ENCODE measurements around the gene TREM1.

Gene TREM1

DNA sequence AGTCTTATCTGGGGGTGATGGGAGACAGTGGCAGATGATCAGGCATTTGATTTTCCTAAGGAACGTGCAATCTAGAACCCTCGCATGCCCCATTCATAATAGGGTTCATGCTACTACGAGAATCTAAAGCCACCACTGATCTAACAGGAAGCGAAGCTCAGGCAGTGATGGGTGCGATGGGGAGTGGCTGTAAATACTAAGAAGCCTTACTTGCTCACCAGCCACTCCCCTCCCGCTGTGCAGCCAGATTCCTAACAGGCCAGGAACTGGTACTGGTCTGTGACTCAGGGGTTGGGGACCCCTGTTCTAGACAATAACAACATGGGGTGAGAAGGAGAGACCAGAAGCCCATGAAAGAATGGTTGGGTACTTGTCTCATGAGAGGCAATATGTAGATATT lies 53.8 kb downstream of the TREM1 start:
- H3K4me3 ChIP-seq (ENCODE audit: low read depth, low read length) = no peak overlapping the region
- no peak for DNase-seq (ENCODE audit: low read depth)
- TF ChIP-seq, protein P1, sequence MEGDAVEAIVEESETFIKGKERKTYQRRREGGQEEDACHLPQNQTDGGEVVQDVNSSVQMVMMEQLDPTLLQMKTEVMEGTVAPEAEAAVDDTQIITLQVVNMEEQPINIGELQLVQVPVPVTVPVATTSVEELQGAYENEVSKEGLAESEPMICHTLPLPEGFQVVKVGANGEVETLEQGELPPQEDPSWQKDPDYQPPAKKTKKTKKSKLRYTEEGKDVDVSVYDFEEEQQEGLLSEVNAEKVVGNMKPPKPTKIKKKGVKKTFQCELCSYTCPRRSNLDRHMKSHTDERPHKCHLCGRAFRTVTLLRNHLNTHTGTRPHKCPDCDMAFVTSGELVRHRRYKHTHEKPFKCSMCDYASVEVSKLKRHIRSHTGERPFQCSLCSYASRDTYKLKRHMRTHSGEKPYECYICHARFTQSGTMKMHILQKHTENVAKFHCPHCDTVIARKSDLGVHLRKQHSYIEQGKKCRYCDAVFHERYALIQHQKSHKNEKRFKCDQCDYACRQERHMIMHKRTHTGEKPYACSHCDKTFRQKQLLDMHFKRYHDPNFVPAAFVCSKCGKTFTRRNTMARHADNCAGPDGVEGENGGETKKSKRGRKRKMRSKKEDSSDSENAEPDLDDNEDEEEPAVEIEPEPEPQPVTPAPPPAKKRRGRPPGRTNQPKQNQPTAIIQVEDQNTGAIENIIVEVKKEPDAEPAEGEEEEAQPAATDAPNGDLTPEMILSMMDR (IDR thresholded peaks at IDR 0.05; ENCODE audit: control insufficient read depth, extremely low read depth, insufficient read depth) = no peak

DNA sequence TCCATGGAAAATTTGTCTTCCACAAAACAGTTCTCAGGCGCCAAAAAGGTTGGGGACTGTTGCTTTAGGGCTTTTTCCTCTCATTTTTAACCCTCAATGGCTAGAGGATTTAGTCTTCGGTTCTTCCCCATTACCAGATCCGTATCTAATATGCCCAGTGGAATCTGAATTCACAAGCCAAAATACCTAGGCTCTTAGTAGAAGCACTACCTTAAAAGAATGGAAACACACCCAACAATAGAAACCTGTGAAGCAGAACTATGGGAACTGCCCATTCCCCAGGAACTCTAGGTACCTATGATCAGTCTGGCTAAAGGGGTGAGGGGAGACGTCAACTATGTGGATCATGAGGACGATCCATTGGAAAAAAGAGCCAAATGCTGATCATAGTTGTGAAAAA lies 55.2 kb downstream of the TREM1 start:
- TF ChIP-seq, protein P1 (IDR thresholded peaks at IDR 0.05; ENCODE audit: control insufficient read depth, extremely low read depth, insufficient read depth) = no peak
- no peak overlapping the region for H3K4me3 ChIP-seq (ENCODE audit: low read depth, low read length)
- DNase-seq (ENCODE audit: low read depth) = no peak

DNA sequence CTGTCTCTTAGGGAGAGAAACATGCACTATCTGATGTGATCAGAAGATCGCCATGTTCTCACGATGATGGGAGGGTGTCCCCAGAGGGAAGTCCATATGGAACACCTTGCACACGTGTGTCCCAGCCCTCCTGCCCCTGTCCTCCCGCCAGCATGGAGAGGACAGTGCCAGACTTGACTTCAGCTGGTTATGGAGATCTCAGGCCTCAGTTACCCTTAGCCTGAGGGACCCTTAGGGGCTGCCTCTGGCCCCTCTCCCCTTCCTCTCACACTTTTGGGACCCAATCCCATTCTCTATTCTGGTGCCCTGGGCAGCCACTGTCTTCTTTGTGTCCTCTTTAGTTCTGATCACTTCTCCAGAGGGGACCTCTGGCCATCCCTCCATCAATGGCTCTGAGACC lies 56.8 kb downstream of the TREM1 start:
- H3K4me3 ChIP-seq (ENCODE audit: low read depth, low read length) = no peak overlapping the region
- TF ChIP-seq, protein P1 (IDR thresholded peaks at IDR 0.05; ENCODE audit: control insufficient read depth, extremely low read depth, insufficient read depth) = no peak
- no peak for DNase-seq (ENCODE audit: low read depth)

DNA sequence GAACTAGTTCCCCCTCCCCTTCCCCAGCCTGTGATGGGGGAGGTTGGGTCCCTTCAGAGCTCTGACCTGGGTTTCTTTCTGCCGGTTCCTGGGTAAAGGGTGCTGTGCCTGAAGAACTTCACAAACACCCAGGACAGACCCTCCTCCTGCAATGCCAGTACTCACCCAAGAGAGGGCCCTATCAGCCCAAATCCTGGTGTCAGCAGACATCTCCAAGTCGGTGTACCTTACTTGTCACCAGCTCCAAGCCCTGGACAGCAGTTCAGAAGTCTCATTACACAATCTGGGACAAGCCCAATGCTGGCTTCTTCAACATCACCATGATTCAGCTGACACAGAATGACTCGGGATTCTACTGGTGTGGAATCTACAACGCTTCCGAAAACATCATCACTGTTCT lies 57.9 kb downstream of the TREM1 start:
- no peak for DNase-seq (ENCODE audit: low read depth)
- TF ChIP-seq, protein P1 (IDR thresholded peaks at IDR 0.05; ENCODE audit: control insufficient read depth, extremely low read depth, insufficient read depth) = no peak
- H3K4me3 ChIP-seq (ENCODE audit: low read depth, low read length) = no peak overlapping the region

DNA sequence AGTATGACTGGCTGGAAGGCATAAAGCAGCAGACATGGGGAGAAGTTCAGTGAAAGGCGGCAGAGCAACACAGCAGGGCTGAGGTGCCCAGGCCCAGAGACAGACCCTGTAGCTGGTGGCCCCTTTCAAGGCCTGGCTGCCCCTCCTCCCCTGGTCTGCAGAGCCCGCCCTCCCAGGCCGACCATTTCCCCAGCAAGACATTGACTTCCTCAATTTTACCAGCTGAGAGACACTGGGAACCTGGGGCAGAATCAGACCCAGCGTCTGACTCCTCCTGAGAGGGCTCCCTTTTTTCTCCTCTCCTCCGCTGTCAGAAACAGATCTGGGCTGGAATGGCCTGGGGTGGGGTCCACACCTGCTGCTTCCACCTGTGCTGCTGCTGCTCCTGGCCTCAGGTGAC lies 58.4 kb downstream of the TREM1 start, which contains the start of gene TREML4:
TREML4 (plus strand) TSS at position 254 of the 400 bp plus-strand sequence; CDS start at position 333, 79 bp downstream.
- no peak within 1 kb of the TSS for H3K4me3 ChIP-seq (ENCODE audit: low read depth, low read length)
- DNase-seq (ENCODE audit: low read depth) = no peak
- TF ChIP-seq, protein P1 (IDR thresholded peaks at IDR 0.05; ENCODE audit: control insufficient read depth, extremely low read depth, insufficient read depth) = no peak

DNA sequence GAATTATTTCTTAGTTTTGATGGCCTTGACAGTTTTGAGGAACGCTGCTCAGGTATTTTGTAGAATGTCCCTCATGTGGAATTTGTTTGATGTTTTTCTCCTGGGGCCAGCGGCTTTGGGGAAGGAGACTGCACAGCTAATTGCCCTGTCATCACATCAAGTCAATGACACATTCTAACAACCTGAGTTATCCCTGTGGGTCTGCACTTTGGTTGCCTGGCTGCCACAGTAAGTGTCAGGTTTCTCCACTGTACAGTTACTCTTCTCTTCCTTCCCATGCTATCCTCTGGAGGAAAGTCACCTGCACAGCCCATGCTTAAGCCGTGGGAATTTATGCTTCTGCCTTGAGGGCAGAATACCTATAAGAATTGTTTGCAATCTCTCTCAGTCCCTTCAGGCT lies 59.7 kb downstream of the TREM1 start:
- DNase-seq (ENCODE audit: low read depth) = no peak
- no peak overlapping the region for H3K4me3 ChIP-seq (ENCODE audit: low read depth, low read length)
- TF ChIP-seq, protein P1 (IDR thresholded peaks at IDR 0.05; ENCODE audit: control insufficient read depth, extremely low read depth, insufficient read depth) = no peak

DNA sequence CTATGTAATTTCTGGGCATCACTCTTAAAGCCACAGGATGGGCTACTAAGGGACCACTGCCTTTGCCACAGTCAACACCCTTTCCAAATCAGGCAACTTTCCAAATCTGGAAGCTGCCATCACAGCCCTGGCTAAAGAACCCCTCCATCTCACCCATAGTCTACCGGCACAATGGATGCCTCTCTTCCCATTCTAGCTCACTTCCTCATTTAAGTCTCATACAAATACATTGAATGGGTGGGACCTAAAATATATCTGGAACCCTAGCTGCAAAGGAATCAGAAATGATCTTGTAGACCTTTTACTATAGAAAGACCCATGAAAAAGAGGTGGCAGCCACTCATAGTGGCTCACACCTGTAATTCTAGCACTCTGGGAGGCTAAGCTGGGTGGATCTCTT lies 61.7 kb downstream of the TREM1 start:
- DNase-seq (ENCODE audit: low read depth) = no peak
- no peak overlapping the region for H3K4me3 ChIP-seq (ENCODE audit: low read depth, low read length)
- TF ChIP-seq, protein P1 (IDR thresholded peaks at IDR 0.05; ENCODE audit: control insufficient read depth, extremely low read depth, insufficient read depth) = no peak
